Stimulated activated CD8-positive, alpha-beta memory T cell treated with anti-CD3 and anti-CD28 coated beads, Interleukin-4, amount 100 ng/mL, for 24 hours (primary cell): ENCODE results near the gene ZNF513.

Experiments
- DNase-seq: peaks from one replicate; pipeline ENCODE4 v3.0.0-alpha.2; 2020; ENCODE audit warnings: low read depth

Gene ZNF513

DNA sequence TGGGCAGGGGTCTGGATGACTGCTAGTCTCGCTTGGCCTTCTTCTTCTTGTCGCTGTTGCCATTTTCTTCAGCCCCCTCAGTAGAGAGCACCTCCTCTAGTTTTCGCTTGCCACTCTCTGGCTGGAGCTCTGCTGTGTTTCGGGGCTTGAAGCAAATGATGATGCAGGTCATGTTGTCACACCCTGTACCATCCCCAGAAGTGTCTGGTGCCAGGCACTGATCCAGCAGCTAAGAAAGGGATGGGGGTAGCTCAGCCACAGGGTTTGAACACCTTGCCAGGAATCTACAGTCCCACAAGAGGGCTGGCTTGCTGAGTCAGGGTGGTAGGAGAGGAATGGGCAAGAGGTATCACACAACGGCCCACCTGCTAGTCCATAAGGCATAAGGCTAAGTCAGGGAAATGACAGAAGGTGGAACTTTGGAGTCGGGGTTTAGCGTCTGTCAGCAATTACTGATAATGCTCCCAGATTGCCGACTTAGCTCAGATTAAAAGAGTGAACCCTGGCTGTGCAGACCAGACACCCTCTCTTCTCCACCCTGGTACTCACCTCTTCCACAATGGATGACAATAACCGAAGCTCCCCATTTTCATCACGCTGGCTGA, 1.1 kb upstream of the ZNF513 start:
- DNase-seq, result no peak

GRCh38 chr2:27379836-27380625, 503 bp downstream of the ZNF513 start:
- DNase-seq, result no peak

GRCh38 chr2:27379383-27379835, 1.1 kb downstream of the ZNF513 start:
- DNase-seq, result no peak

- no peak for DNase-seq
Measured at GRCh38 chr2:27378809-27379290, 1.7 kb downstream of the ZNF513 start.

DNA sequence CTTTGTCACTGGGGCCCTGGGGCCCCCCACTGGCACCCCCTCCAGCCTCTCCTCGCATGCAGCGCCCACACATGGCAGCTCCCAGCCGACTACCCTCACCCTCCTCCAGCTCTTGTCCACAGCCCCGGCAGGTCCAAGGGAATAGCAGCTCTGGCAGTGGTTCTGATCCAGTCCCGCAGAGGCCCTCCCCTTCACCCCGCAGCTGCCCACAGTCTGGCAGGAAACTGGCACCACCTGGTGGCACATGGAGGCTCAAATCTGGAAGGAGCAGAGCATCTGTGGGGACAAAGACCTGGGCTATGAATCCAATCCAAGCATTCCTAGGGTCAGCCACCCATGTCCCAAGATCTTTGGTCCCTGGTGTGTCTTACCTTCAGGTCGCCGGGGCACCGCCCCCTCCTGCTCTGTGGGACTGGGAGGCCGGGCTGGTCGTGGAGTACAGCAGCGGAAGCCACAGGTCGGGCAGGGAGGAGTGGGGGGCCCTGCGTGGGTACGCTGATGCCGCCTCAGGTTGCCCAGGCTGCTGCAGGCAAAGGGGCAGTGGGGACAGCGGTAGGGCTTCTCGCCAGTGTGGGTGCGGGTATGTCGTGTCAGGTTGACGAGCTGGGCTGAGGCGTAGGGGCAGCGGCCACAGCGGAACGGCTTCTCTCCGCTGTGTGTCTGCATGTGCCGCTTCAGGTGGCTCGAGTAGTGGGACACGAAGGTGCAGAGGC, 2.3 kb downstream of the ZNF513 start:
- no peak for DNase-seq

DNA sequence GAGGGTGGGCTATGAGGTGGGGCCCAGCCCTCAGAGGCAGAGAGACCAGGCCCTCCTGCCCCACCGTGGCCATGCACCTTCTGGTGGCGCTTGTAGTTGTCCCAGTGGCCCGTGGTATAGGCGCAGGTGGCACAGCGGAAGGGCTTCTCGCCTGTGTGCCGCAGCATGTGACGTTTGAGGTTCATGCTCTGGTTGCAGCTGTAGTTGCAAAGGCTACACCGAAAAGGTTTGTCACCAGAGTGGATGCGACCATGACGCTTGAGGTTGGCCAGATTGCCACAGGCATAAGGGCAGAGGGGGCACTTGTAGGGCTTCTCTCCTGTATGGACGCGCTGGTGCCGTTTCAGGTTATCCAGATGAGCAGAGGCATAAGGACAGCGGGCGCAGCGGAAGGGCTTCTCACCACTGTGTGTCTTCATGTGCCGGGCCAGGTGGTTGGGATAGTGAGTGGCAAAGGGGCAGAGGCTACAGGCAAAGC, 2.9 kb downstream of the ZNF513 start:
- no peak for DNase-seq

- no peak for DNase-seq
Measured at GRCh38 chr2:27376866-27377617, 3.5 kb downstream of the ZNF513 start.

DNA sequence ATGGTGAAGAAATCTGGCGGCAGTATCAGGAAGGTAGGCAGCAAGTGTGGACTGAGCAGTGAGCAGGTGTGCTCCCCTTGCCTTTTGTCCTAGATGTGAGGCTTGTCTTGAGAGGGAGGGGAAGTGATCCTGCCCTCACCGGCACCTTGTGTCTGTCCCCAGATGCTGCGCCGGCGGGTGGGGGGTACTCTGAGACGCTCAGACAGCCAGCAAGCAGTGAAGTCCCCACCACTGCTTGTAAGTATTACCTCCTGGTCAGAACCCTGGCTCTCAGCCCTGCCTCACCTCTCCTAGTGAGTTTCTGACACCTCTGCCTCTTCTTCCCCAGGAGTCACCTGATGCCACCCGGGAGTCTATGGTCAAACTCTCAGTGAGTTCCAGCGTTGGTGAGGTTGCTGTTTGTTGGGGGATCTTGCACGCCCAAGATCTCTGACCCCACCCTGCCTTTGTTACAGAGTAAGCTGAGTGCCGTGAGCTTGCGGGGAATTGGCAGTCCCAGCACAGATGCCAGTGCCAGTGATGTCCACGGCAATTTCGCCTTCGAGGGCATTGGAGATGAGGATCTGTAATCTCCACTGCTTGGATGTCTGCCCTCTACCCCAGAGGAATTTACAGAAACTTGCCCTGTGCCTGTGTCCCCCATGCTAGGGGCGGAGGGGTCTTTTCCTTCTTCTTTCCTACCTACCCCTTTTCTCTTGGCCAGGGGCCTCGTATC, 4.2 kb downstream of the ZNF513 start:
- no peak for DNase-seq

DNA sequence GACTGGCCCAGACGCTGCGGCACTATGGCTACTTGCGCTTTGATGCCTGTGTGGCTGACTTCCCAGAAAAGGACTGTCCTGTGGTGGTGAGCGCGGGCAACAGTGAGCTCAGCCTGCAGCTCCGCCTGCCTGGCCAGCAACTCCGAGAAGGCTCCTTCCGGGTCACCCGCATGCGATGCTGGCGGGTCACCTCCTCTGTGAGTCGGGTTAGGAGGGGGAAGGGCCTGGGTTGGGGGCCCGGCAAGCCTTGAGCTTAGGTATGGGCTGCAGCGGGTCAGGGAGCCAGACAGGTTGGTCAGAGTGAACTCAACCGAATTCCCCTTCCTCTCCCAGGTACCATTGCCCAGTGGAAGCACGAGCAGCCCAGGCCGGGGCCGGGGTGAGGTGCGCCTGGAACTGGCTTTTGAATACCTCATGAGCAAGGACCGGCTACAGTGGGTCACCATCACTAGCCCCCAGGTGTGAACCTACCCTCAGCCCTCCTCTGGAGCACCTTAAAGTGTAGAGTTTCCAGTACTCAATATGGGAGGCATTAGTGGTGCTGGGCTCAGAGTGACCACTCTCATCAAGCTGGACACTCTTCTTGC, 4.9 kb downstream of the ZNF513 start:
- no peak for DNase-seq

GRCh38 chr2:27373567-27373966, 7.0 kb downstream of the ZNF513 start:
- DNase-seq, result no peak

- DNase-seq, result no peak
Measured at GRCh38 chr2:27372937-27373336, 7.6 kb downstream of the ZNF513 start.

GRCh38 chr2:27370816-27371620, 9.5 kb downstream of the ZNF513 start:
- no peak for DNase-seq

DNA sequence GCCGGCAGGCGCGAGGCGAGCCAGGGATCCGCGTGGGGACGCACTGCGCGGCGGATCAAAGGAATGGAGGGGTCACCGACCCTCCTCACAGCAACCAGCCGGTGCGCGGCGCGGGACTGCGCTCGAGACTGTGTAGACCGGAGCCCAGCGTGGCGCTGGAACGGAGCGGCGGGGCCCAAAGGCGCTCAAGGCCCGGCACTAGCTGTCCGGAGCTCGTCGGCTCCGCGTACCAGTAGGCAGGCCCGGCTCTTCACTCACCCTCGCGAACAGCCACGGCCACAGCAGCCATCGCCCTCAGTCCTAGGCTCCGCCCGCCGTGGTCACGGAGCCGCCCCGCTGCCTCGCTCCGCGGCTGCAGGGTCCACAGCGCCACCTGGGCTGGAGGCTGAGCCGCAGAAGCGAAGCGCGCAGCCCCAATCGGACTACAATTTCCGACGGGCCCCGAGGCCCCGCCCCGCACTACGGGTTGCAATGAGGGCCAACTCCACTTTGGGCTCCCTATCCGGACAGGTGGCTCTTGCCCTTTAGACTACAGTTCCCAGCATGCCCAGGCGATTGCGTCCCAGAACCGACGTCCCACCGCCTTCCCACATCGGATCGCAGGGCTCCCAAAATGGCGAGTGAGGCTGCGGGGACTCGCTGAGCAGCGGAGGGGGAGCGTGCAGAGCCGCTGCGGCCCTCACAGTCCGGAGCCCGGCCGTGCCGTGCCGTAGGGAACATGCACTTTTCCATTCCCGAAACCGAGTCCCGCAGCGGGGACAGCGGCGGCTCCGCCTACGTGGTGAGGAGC, 10.3 kb downstream of the ZNF513 start, which contains the start of the genes EIF2B4 and SNX17:
Gene EIF2B4, minus strand, starts transcription at position 313 of the 790 bp plus-strand sequence. Its CDS starts 24 bp downstream, at position 289.
Gene SNX17, plus strand, starts transcription at position 591 of the 790 bp plus-strand sequence. Its CDS starts 128 bp downstream, at position 719.
- peak; percentile 99 for DNase-seq

DNA sequence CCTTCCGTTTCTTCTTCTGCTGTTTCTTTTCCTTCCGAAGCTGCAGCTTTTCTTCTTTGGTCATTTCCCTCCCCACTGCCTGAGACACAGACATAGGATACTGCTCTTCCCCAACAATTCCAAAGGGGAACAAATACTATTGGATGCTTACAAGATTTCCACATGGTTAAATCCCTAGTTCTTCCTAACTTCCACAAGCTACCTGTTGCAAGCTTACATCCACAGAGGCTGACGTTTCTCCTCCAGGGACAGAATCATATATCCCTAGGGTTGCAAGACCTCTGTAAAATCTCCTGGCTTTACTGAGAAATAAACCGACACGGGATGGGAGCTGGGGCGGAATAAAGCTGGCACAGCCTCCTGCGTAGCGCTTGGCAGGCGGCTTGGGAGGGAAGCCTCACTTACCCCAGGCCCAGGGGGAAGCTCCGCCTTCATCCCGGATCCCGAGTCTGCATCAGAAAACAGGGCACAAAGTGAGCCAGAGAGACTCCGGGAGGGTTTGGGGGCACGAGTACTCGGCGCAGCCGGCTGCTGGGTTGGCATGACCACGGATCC, 11.0 kb downstream of the ZNF513 start:
- DNase-seq, result no peak

- no peak for DNase-seq
Measured at GRCh38 chr2:27363933-27364332, 16.6 kb downstream of the ZNF513 start.

DNA sequence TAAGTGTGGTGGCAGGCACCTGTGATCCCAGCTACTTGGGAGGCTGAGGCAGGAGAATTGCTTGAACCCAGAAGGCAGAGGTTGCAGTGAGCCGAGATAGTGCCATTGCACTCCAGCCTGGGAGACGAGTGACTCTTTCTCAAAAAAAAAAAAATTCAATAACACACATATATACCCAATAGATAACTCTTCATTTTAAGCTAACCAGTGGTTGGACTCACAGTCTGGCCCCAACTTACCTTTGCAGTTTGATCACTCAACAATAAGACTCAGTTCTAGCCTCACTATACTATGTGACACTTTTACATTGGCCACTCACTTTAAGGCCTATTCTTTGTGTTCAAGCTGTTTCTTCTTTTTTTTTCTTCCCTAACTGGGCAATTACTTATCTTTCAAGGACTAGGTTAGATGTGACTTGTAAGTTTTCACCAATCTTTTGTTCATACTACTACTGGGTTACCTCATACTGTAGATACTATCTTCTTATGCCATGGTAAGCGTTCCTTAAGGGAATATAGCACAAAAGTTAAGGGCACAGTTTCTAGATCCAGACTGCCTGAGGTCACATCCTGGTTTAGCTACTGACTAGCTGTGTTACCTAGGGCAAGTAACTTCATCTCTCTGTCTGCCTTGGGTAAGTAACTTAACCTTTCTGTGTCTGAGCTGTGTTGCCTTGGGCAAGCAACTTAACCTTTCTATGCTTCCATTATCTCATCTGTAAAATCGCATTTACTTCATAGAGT, 17.7 kb downstream of the ZNF513 start:
- DNase-seq, result no peak

DNA sequence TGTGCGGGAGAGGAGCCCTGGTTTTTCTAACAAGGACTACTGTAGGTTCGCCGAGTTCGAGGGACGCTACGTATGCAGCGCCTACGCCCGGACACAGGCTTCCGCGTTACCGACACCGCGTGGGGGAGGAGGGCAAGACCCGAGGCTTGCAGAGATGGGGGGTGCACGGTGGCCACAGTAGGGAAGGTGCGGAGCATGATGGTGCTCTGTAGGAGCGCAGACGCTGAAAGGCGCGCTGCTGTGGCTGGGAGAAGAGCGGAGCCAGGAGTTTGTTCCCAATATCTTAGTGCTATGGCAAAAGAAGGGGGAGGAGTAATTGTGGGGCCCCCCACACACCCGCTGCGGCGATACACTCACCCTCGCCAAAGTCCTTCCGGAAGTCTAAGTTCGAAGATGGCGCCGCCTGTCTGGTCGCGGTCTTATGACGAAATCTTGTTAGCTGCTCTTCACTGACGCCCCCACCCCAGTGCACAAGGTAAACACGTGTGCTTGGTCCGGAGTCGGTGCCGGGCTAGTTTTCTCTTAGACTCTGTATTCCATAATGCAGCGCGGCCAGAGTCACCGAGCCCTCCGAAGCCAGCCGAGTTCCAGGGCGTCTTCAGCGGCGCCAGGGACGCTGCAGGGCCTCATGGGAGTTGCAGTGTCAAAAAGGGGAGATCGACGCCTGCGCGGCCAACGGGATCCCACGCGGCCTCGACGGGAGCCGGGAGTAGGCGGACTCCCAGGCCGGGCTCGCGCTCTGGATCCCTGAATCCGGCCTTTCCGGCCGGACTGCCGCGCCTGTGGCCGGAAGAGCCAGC, 24.0 kb downstream of the ZNF513 start, which contains the start of gene GTF3C2:
Gene GTF3C2, minus strand, starts transcription at position 383 of the 800 bp plus-strand sequence. CDS start 13,210 bp downstream, outside the sequence.
- peak; percentile 89 for DNase-seq
